HG02870 (cell line): Measurements from ENCODE around the gene EIF5B.
A peak's percentile ranks its signal among the peaks of the same experiment; 100 is the strongest.

Experiments
- ATAC-seq: cut with Tn5 transposase; IDR thresholded peaks from one replicate; pipeline ENCODE4 v1.9.1; 2021; ENCODE audit warnings: mild to moderate bottlenecking, moderate library complexity; ENCODE audit not compliant: unreplicated experiment

Gene EIF5B

DNA sequence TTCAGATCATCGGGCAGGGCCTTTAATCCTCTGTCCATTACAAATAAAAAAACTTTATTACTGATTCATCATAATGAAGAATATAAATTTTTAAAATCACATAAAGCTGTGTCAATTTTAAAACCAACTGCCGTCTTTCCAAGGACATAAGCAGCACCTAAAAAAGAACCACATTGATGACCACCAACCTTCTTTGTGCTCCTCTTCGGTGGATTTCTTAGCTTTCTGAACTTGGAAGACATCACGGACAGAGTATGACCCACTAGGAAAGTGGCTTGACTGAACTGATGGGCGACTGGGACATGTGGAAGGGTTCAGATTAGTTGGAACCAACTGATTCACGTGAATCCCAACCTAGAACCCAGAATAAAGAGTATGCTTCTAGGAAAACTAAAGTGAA, 68.9 kb downstream of the EIF5B start:
- ATAC-seq = no peak

DNA sequence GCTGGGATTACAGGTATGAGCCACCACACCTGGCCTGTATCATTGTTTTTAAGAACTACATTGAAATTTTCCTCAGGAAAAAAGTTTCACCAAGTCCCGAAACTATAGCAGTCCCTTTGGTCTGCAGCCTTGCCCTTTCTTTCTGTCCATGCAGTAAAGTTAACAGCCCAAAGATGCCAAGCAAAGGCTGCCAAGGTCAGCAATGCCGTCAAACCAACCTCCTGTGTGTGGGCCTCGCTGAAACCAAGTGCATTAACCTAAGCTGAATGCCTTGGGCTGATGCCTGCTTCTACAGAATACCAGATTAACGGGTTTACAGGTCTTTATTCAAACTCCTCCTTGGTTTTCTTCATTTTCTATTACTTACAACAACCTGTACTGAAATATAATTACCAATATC, 73.1 kb downstream of the EIF5B start:
- ATAC-seq = no peak

DNA sequence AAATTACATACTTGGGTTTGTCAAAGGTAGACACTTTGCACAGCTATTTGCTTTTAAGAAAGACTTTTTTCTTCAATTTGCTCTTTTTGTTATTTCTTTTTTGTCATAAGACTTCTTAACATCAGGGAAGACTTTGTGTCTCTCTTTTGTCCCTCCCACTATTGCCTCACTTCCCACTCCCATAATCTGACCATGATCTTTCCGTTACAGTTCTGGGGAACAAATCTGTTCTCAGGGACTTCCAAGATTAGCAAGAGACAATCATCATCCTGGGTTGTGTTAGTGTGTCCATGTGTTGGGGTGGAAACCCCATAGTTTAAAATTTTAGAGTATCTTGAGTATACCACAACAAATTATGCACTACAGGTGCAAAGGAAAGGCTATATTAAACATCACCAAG, 77.4 kb downstream of the EIF5B start:
- ATAC-seq = no peak

DNA sequence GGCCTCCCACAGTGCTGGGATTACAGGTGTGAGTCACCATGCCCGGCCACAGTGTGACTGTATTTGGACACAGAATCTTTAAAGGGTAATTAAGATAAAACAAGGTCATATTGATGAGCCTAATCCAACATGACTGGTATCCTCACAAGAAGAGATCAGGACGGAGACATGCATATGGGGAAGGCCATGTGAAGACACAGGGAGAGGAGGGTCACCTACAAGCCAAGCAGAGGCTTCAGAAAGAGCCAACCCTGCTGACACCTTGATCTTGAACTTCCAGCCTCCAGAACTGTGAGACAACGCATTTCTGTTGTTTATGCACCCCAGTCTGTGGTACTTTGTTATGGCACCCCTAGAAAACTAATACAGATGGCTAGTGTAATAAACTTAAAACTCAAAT, 80.2 kb downstream of the EIF5B start:
- no peak for ATAC-seq

DNA sequence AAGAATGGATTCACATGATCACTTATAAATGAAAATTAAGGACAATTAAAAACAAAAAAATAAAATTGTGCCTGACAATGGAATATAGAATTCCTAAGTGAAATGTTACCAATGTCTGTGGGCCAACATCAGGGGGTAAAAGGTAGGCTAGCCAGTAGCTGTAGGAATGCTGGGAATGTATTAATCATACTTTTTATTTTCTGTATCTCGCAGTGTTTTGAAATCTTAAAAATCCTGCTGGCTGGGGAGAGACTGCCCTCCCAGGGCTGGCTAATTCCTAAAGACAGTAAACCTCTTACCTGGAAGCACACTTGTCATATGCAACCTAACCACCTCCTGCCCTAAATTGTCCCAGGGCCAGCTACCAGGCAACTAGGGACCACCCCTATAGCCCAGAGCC, 82.8 kb downstream of the EIF5B start:
- ATAC-seq = no peak

DNA sequence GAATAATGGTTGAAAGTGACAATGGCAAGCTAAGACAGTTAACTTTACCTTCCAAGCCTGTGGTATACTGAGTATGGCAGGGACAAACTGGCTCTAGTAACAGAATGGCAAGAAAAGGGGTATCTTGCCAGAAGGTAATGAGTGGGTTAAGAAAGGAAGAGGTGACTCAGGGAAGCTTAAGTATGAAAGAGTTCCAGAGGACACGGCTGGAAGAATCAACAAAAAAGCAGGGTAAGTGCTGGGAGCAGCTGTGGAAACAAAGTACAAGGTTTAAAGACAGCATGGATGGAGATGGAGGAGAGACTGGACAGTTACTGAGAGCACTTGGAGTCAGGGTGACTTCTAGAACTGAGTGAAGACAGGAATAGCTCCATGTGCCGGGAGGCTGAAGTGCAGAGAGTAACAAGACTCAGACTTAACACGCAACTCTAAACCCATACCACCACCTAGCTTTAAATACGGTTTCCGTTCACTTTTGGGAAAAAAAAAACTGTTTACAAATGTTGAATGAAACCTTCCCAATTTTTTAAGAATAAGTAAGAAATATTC, 83.6 kb downstream of the EIF5B start:
- no peak for ATAC-seq

DNA sequence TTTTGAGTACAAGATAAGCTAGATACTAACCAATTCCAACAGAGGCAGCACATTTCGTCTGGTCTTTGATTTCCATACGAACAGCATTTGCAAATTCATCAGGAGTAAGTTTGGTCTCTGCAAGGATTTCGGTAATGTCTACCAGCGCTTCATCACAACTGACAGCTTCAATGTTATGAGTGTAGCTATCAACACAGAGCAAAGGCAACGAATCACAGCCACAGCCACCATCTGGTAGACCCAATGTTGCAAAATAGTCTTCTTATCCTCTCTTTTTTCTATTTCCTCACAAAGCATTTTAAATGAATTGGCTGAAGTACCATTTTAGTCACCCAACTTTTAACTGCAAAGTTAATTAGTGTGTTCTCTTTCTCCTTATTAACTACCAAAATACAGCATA, 84.3 kb downstream of the EIF5B start:
- no peak for ATAC-seq

DNA sequence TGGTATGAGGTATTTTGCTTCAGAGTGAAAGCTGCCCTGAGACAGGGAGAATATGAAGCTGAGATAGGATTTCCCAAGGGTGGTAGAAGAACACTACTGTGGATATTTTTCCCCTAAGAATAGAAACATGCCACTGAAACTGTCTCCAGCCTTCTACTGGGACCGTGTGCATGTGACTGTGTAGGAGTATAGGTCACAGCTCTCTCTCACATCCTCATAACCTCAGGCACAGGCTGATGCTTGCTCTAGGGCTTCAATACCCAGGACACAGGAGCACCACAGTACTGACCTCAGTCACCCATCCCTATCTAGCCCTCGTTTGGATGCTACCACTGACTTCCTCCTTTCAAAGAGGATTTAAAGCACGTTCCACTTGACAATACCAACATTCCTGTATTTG, 85.4 kb downstream of the EIF5B start:
- peak; percentile 68 for ATAC-seq

DNA sequence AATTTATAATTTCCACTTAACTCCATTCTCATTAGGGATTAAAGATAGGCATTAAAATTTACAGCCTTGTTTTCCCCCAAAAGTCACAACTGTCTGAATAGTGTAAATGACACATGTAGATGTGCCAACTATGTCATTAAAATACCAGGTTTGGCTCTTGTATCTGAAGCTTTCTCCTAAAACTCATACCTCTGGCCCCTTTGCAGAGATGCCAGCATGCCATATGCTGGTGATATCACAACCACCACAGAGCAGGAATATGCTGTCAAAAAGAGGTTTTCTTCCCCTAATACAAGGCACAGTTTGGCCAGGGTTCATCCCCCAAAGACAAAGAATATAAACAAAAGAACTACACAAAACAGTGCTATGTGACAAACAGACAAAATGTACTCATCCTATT, 87.2 kb downstream of the EIF5B start:
- ATAC-seq = no peak

DNA sequence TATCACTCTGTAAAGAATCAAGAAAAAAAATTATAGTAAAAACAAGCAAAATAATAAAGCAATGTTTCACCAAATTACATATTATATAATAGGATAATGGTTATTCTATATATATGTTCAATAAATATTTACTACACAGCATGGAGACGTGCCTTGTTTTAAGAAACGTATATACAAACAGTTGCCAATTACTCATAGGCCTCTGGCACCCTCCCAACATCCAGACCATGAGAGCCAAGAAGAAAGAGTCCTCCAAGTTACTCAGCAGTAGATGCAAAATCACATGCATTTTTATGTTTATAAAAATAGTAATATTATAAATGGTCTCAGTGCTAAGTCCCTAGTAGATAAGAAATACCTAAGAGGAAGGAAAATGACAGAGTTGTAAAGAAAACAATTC, 87.8 kb downstream of the EIF5B start:
- no peak for ATAC-seq

DNA sequence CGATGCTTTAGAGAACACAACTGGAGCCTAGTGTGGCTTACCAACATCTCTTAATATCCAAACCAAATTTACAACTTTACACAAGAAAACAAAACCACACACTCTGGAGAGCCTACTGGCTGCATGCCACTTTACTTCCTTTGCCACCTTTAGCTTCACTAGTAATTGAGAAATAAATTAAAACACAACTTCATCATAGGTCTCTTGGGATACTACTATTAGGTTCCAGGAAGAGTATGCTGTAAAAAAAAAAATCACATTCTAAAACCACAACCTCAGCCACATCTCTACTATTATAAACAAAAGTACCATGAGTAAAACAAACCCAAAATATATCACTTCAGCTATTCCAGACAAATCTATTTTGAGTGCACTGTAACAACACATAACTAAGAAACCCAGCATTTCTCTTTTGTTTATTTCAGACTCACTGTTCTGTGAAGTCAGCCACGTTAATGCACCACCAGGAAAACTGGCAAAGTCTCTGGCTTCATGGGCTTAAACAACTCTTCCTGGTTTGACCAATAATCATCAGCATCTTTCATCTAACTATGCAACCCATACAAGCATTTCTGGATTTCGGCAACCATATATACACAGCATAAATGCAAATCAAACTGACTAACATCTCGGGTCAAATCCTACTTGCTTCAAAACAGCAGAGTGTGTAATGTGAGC, 93.6 kb downstream of the EIF5B start:
- ATAC-seq = no peak

DNA sequence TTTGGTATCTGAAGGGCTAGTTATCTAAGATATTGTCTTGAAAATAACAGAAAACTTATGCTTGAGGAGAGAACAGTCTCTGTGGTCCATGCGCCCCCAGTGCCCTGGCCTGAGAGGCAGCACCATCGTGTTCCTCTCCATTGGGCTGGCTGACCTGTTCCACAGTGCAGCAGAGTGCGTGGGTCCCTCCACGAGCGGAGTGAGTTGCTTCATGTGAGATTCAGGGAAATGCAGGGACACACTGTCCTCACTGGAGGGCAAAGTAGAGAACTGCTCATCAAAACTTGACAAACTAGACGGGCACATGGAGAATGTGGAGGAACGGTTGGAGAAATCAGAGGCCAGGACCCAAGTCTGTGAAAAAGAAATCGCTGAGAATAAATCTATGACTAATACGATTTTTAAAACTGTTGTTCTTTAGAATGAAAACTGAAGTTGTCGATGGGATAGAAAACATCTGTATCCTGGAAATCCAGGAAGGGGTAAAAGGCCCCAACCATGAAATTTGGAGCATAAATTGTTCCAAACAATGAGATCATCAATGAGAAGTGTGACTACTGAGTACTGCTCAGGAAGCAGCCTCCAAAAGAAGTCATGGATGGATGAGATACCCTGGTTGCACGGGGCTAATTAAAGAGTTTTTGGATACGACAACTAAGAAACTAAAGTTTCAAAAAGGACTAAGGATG, 94.5 kb downstream of the EIF5B start:
- no peak for ATAC-seq

DNA sequence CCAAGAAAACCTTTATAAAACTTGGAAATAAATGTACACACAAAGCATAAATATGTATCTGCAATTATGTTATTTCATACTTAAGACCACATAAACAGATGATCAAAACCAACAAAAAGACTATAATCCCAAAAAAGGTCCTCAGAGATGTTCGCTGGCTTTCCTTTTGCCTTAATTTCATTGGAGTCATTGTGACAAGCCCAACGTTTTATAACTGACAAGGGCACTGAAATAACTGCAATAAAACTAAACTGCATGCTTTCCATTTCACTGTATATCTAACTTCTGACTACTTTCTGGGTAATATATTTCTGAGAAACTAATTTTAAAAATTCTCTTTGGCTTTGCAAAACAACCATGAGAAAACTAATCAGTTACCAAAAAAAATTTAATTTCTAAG, 96.2 kb downstream of the EIF5B start:
- ATAC-seq = no peak

DNA sequence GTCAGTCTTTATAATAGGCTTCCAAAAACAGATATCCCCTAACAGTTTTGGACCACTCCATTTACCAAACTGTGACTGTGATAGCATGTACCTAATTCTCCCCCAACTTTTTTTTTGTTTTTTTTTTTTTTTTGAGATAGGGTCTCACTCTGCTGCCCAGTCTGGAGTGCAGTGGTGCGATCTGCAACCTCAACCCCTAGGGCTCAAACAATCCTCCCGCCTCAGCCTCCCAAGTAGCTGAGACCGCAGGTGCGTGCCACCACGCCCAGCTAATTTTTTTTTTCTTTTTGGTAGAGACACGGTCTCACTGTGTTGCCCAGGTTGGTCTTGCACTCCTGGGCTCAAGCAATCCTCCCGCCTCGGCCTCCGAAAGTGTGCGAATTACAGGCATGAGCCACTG, 99.7 kb downstream of the EIF5B start:
- ATAC-seq = no peak

DNA sequence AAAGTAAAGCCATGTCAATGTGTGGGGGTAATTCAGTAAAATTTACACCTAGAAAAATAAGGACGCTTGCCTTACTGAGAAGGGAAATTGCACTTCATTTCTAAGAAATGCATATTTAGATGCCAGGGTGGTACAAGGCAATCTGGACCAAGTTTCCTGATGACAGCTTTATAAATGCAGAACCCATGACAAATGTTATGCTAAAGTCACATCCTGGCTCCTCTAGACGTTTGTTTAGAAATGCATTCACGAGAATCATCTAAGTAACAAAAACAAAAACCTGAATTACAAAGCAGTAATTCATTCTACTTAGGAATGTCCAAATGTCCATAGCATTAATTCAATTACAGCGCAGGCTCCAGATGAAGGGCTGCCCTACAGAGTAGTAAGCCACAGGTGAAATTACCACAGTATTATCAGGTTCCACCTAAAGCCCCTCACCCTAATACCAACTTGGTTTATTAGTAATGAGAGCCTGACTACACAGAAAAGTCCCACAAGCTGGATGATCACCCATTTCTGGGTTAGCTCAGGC, 102.8 kb downstream of the EIF5B start:
- no peak for ATAC-seq

DNA sequence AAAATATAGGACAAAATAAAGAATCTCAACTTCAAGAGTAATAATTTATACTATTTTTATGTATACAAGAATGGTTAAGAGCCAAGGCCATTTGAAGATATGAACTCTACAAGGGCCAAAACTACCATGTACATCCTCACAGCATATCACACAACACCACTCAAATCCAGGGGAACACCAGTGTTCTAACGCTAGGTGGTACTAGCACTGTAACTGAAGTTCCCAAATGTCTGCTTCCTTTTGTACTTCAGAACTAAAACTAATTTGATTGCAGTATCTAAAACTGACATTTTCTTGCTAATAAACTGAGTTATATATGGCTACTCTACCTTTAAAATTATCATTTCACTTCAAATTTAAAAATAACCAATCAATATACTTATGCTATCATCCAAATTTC, 105.6 kb downstream of the EIF5B start:
- ATAC-seq = no peak

DNA sequence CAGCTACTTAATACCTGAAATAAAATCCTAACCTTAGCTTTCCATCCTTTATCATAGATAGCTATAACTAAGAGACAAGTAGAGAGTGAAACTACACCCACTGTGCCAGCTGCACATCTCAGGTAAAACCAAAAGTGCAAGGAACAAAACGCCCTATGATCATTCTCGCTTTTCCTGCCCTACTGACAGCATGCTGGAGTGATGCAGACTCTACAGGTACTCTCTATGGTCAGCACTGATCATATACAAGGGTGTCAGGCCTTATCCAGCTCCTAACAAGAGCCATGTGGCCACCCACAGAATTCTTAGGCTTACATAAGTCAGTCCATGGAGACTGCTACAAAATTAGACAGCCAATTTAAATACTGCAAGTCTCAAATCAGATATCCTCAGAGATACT, 107.0 kb downstream of the EIF5B start:
- no peak for ATAC-seq

DNA sequence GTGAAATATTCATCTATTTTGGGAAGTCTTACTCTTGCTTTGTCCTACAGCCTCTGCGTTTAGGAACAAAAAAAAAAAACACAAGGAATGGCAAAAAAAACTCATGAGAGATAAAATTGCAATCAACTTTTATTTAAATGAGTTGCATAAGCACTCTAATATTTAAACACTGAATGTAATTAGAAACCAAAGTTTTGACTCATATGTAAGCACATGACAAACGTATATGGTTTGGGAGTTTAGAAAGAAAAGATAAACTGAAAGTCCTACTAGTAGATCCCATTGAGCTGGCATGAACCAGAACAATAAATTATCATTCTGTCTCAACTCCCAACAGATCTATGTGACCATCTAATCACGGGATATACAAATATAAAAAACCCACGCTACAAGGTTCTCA, 107.9 kb downstream of the EIF5B start:
- no peak for ATAC-seq

DNA sequence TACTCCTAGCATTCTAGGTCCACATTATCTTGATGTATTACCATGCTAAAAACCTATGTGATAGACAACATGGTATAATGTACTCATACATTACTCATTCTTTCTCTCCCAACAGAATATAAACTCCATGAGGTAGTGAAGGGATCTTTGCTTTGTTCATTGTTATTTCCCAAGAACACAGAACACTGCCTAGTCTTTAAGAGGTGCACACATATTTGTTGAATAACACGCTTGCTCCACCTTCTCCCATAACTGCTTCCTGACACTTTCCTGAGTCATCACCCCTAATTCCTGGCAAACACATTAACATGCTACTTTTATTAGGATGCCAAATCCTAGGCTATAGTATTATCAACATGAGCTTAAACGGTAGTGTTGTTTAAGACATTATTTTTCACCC, 111.4 kb downstream of the EIF5B start:
- no peak for ATAC-seq

DNA sequence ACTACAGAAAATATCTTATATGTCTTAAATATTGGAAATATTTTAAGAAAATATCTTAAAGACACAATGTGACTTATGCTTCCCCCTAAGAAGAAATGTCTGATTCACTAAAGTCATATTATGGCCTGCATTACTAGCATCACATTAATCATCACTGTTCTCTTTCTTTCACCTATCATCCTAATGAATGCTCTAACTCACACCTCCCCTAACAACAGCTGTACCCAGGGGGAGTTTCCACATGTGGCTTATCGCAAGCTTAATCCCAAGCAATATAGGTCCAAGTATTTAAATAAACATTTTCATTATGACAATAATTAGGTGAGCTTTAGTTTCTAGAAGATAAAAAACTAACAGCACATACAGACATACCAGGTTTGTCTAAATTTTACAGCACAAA, 113.0 kb downstream of the EIF5B start:
- no peak for ATAC-seq
